Embryonic facial prominence (tissue), 1 donor: ENCODE results near the gene STH.

Source experiments
- DNase-seq: peaks from one replicate; pipeline ENCODE4 v3.0.0-alpha.2; 2016; ENCODE audit errors: extremely low spot score

Gene STH

GRCh38 chr17:46046957-46047356, 47.9 kb downstream of the STH start:
- no peak for DNase-seq

DNA sequence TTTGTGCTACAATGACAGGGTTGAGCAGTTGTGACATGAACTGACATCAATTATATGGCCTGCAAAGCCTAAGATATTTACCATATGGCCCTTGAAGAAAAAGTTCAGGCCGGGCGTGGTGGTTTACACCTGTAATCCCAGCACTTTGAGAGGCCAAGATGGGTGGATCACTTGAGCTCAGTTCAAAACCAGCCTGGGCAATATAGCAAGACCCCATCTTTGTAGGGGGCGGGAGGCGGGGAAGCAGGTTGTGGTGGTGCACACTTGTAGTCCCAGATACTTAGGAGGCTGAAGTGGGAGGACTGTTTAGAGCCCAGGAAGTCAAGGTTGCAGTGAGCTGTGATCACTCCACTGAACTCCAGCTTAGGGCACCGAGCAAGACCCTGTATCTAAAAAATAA, 48.3 kb downstream of the STH start:
- DNase-seq = no peak

DNA sequence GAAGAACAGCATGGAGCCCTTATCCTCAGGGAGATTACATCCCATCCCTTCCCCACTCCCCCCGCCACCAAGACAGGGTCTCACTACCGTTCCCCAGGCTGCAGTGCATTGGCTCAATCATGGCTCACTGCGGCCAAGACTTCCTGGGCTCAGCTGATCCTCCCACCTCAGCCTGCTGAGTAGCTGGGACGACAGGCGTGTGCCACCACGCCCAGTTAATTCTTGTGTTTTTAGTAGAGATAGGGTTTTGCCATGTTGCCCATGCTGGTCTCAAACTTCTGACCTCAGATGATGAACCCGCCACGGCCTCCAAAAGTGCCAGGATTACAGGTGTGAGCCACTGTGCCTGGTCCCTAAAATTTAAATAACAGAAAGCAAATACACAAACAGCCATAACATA, 48.8 kb downstream of the STH start:
- no peak for DNase-seq
